ENCODE measurements around the gene LMTK2. TPM values are rescaled to one million over a fixed set of nuclear protein-coding genes. Genes with fewer than 3 reads are reported as not detected.
"Not testable (repeated sequence)": the region's sequence is repeated elsewhere in the genome, so short reads cannot be mapped to it uniquely, and the experiment has no call there.

LMTK2 gene
- total RNA-seq, 1 experiment from 2014 or later: 11.1 TPM

DNA sequence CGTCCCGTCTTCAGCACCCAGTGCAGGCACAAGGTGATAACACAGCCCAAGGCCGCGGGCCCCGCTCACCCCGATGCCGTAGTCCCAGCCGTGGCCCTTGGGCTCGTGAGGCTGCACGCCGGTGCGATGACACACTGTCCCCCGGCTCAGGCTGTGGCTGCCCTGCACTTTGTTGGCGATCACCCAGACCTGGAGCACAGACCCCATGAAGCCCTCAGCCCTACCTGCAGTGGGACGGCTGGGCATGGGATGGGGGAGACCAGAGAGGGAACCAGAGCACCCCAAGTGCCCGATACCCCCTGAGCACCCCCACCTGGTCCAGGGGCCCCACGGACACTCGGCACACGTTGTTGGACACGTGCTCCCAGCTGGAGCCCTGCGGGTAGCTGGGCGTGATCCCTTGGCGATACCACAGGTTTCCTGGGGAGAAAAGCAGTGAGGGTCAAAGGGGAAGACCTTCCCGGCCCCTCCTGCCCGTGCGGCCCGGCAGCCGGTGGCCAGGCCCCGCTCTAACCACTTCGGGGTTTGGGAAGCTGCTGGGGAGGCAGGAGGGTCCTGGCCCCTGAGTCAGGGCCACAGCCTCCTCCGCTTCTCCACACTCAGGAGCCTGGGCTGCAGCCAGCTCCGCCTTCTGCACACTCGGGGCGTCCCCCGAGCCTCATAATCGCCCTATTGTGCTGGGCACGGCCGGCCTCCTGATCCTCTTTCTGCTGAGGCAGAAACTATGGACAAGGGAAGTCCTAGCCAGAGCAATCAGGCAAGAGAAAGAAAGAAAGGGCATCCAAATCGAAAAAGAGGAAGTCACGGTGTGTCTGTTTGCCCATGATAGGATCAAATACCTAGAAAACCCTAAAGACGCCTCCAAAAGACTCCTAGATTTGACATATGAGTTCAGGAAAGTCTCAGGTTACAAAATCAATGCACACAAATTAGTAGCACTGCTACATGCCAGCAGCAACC, 111.2 kb downstream of the LMTK2 start:
- no peak for DNase-seq (ENCODE audit: low read depth)

DNA sequence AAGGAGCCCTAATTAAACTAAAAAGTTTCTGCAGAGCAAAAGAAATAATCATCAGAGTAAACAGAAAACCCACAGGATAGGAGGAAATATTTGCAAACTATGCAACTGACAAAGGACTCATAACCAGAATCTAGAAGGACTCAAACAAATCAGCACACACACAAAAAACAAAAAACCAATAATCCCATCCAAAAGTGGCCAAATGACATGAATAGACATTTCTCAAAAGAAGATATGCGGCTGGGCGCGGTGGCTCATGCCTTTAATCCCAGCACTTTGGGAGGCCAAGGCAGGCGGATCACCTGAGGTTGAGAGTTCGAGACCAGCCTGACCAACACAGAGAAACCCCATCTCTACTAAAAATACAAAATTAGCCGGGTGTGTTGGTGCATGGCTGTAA, 112.7 kb downstream of the LMTK2 start:
- DNase-seq (ENCODE audit: low read depth): not testable (repeated sequence)

DNA sequence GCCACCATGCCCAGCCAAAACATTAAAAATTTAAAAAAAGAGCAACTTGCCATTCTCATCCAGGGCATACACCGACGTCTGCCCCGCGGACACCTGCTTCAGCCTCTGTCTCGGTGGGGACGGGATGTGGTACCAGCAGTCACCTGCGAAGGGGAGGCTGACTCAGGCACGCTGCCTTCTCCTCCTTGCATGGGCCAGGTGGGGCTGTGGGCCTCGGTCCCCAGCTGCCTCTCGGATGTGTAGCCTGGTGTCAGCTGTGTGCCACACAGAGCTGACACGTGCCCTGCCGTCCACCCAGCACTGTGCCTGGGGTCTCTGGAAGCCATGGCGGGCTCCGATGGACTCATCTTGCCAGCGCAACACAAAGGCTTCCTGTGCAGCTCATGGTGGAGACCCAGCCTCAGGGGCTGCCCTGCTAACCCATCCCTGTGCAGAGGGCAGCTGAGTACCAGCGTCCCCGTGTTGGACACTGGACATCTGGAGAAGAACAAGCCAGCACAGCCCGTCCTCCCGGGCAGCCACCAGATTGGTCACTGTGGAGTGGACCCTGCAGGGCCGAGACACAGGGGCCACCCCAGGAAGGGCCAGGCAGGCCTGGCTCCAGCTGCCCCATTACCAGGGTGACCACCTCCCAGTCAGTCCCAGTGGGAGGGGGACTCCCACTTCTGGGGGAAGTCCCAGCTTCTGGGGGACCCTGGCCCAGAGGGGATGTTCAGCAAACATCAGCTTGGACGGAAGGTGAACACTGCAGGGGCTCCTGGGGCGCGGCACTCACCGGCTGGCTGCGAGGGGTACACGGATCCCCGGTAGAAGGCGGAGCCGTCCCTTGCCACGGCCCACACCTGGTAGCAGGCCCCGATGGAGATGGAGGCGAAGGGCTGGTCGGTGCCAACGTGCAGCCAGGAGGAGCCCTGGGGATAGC, 115.2 kb downstream of the LMTK2 start:
- DNase-seq (ENCODE audit: low read depth): no peak

DNA sequence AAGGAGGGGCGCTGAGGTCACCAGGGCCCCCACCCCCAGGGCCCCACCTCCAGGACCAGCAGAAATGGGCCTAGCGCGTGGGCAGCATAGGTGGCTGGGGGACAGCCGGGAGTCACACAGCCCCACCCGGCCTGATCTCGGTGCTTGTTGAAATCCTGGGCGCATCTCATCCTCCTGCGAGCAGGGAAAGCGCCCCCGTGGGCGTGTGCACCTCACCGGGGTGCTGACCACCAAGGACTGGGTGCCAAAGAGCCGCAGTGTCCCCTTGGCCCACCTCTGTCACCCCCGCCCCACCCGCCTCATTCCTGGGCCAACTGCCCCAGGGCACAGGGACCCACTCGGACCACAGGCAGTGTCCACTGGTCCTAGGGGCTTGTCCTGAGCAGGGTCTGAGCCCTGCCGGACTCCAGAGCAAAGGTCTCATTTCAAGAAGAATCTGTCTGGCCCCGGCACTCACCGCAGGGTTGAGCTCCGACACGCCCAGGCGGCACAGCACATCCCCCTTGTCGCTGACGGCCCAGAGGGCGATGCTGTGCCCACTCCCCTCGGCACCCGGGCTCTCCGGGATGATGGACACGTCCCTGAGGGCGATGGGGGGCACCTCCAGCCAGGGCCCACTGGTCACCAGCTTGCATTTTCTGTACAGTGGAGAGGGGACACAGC, 116.0 kb downstream of the LMTK2 start:
- DNase-seq (ENCODE audit: low read depth): no peak

DNA sequence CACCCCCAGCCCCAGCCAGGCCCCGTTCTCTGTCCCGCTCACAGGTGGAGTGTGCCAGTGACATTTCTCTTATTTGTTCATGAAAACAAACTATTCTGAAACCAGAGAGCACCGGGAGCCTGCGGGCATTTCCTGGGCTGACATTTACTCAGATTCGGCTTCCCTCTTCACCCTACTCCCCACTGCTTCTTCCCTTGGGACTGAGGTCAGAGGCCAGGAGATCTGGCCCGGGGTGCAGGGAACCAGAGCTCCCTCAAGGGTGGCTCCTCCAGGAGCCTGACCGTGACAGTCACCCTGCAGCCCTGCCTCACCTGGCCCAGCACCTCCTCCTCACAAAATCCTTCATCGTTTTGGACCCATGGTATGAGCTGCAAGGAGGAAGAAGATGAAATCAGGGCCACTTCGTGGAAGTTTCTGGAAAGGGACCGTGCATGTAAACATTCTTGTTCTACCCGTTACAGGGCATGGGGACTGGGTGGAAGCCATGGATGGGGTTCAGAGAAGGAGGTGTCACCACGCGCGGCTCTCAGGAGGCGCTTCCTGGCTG, 116.8 kb downstream of the LMTK2 start:
- no peak for DNase-seq (ENCODE audit: low read depth)

DNA sequence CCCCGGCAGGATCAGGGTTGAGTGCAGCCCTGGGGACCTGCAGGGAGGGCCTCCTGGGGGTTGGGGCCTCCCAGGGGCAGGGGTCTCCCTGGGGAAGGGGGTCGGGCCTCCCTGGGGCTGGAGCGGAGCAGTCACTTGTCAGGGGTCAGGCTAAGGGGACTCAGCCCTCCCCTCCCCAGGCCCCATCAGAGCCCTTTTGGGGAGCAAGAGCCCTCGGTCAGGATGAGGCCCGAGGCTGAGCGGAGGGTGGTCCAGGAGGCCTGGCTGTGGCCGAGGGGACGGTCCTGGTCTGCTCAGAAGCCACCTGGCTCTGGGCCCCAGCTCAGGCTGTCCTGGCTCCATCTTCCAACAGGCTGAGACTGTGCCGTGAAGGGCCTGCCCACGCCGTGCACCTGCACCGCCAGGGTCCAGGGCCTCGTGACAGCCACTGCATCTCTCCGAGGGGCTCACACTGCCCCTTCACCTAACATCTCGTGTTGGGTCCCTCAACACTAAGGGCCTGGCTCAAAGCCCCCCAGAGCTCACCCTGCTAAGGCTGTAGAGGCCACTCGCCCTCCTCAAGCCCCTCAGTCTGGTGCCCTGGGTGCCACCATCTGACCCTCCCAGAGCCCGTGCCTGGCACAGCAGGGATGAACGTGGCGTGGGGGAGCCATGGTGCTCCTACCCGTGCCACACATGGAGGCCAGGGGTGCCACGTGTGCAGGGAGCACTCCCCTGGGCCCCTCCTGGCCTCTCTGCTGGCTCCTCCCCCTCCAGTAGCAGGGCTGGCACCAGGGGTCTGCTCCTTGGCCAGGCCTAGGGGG, 117.4 kb downstream of the LMTK2 start:
- DNase-seq (ENCODE audit: low read depth): no peak

DNA sequence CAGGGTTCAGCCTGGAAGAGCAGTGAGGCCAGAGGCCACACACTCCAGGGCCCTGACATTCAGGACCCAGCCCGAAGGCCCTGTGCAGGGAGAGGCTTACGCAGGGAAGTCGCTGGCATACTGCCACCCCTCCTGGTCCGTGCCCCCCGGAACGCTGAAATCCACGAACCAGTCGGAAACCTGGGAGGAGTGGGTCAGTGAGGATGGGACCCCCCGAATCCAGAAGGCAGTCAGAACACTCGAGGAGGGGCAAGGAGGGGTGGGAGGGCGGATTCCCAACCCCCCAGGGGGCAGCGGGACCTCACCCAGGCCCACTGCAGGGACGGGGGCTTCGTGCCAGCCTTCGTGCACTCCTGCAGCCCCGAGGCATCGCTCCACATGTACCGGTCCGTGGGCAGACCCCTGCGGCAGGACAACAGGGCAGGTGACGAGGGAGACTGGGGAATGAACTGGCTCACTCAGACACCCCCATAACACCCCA, 118.1 kb downstream of the LMTK2 start:
- no peak for DNase-seq (ENCODE audit: low read depth)

DNA sequence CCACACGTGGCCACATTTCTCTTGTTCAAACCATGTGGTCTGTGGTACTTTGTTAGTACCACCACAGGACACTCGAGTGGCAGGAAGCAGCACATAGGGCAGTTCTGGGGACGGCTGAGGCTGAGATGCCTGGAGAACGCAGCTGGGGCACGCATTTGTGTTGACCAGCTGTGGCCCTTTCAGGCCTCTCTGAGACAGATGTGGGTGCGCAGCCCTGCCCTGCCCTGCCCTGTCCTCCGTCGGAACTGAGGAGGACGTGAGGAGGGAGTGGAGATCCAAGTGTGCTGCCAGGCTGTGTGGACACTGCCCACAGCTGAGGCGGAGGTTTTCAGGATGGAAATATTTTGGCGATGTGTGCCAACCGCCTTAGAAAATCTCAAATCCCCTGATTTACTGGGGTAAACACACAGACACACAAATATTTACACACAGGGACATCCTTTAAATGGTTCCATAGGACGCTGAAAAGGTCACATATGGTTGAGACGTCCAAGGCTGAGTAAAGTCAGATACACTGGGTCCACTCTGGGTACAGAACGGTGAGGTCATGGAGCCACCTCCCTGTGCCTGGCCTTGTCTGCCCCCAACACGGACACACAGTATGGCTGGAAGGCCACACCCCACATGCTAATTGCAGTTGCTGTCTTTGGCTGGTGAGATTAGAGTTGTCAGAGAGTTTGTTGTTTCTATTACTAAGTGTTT, 119.4 kb downstream of the LMTK2 start:
- no peak for DNase-seq (ENCODE audit: low read depth)

DNA sequence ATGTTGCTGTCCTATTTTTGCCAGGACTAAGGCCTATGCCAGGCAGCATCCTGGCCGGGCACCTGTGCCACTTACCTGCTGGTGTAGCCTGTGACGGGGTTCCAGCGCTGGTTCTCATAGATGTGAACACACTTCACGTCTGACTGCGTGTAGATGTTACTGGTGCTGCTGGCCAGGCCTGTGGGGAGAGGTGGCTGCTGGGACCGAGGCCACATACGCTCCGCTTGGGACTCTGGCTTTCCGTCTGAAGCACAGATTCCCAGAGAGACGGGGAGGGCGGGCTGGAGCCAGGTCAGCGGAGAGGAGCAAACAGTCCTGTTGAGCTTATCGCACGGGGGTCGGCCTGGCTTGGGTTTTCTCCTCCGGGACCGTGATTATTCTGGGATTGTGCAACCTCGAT, 121.3 kb downstream of the LMTK2 start:
- DNase-seq (ENCODE audit: low read depth): no peak

DNA sequence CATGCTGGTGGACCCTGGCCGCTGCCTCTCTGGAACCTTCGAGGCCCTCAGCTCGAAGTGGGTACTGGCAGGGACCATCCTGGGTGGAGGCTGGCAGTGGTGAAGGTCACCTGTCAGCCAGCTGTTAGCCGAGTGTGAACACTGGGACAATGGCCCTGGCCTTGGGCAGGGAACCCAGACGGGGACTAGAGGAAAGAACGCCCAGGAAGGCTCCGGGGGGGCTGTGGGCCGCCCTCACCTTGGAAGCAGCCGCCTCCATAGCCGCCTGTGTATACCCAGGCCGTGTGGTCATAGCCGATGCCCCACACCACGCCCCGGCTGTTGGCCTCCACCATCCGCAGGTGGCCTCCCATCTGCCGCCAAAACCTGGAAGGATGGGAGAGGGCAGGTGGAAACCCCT, 122.1 kb downstream of the LMTK2 start:
- no peak for DNase-seq (ENCODE audit: low read depth)

DNA sequence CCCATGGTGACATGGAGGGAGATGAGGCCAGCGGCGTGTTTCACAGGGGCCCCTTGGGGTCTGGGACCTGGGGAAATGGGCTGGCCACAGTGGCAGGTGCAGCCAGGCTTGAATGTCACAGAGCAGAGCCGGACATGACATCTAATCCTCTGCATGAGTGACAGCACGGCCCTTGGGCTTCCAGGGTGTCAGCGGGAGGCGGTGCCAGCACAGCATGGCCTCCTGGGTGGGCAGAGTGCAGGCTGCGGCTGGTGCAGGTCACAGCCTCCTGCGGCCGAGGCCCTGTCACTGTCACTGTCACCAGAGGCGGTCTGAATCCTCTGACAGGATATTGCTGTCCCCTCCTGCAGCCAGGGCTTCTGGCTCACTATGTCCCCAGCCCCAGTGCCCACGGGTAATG, 122.8 kb downstream of the LMTK2 start:
- no peak for DNase-seq (ENCODE audit: low read depth)

DNA sequence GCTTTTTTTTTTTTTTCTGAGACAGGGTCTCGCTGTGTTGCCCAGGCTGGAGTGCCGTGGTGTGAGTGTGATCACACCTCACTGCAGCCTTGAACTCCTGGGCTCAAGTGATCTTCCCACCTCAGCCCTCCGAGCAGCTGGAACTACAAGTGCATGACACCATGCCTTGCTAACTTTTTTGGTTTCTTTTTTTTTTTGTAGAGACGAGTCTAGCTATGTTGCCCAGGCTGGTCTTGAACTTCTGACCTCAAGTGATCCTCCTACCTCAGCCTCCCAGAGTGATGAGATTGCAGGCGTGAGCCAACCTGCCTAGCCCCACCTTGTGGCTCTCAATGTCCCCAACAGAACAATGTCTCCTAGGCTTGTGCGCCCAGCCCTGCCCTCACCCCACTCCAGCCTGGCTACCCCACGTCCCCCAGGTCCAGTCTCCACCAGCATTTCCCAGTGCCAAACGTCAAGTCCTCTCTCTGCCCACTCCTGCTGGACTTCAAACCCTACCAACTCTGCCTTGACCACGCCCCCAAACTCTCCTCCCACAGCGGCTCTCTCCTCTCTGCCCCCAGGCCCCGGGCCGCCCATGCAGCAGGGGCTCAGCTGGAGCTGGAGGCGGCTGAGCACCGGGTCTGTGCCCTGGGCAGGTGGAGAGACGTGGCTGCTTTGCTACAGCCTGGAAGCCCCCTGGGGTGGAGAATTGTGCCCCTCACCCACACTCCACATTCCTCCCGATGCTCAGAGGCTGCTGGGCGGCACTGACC, 123.5 kb downstream of the LMTK2 start:
- no peak for DNase-seq (ENCODE audit: low read depth)

DNA sequence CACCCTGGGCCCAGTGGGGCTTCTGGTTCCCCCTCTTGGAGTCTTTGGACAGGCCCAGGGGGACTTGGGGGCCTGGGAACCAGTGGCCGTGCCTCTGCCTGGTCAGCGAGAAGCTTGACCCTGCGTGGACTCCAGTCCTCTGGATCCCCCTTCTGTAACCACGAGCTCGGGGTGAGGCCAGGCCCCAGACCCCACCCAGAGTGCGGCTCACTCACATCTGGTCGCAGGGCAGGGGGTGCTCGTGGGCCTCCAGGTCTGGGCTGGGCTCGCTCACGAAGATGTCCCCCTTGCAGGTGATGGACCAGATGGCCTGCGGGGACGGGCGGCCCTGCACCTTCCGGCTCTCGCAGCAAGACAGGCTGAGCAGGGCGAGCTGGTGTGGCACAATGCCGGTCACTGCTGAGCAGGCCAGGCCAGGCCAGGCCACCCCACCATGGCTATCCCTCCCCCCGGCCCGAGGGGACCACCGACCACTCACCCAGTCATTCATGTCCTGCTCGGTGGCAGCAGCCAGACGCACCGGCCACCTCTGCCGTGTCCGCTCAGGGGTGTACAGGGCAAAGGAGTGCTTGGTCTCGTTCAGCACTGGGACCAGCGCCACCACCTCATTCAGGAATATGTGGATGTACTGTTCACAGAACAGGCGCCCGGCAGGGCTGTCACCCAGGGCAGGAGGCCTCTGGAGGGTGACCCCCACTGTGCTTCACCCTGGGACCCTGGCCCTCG, 124.2 kb downstream of the LMTK2 start:
- DNase-seq (ENCODE audit: low read depth): no peak

DNA sequence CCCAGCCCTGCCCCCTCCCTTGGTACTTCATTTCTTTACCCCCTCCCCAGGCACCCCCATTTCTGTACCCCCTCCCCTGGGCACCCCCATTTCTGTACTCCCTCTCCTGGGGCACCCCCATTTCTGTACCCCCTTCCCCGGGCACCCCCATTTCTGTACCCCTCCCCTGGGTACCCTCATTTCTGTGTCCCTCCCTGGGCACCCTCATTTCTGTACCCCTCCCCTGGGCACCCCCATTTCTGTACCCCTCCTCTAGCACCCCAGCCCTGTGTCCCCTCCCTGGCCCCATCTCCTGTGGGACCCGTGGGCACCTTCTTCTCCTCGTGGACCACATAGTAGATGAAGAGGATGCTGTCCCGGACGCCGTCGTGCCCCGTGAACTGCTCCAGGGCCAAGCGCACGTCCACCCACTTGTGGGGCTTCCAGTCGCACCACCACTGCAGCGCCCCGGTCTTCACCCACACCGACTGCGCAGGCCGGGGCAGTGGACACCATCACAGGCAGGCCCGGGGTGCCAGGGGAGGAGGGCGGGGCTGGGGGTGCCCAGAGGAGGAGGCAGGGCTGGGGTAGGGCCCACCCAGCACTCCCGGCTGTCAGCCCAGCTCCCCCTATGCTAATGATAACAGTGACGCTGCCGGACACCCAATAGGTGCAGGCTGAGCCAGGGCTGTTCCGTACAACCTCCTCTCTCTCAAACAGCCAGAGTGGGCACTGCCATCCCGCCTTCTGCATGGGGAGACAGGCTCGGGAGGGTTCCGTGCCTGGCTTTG, 125.0 kb downstream of the LMTK2 start:
- no peak for DNase-seq (ENCODE audit: low read depth)

DNA sequence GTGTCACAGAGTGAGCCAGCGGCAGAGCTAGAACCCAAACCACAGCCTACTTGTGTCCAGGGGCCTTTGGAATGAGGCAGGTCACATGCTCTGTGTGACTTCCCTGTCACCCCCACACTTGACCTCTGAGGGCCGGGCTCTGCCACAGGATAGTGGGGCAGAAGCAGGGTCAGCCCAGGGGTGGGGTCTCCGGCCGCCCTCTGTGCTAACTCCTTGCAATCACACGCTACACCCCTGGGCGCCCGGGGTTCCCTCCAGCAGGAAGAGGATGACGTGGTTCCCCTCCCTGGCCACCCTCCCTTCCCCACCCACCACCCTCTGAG, 125.6 kb downstream of the LMTK2 start:
- DNase-seq (ENCODE audit: low read depth): no peak

DNA sequence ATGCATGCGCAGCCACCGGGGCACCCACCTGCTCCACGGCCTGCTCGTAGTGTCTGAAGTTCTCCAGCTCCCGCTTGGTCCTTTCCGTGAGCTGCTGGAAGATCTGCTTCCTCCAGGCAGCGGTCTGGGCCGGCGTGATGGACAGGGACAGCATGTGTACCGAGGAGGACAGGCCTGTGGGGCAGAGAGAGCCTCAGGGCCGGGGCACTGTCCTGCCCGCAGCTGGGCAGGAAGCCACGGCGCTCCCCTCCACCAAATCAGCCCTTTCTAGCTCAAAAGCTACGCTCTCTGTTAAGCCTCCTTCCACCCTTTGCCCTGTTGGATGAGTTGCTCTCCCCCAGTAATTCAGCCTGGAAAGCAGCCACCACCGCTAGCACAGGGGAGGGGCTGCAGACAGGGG, 126.1 kb downstream of the LMTK2 start:
- peak; percentile 29 for DNase-seq (ENCODE audit: low read depth)

DNA sequence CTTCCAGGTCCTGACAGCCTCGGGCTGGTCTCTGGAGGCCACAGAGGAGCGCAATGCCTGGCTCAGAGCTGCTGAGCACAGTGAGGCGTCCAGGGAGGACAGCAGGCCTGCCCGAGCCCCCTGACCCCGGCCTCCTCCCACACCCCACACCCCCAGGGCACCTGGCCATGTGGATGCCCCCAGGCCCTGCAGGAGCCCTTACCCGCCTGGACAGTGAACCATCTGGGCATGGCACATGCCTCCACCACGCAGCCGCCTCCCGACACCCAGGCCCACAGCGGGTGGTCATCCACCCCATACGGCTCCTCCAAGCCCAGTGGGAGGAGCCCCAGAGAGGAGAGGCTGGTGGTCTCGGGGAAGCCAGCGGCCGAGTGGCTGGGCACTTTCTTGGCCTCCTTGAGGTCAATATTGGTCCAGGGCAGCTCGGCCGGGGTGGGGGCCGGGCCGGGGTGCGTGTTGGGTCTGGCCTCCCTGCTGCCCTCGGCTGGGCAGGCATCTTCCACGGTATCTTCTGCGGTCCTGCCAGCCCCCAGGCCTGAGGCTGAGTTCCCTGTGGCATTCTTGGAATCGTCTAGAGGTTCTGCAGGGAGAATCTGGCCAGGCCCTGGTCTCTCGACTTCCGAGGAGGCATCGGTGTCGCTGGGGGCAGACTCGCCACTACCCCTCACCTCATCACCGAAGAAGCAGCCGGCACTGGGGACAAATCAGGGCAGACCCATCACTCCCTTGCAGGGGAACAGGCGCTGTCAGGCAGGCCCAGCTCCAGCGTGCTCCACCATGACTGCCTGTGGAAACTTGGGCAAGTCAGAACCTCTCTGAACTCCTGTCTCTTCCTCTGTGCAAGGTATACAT, 126.8 kb downstream of the LMTK2 start:
- no peak for DNase-seq (ENCODE audit: low read depth)
